Caco-2 (cell line): ENCODE data around the gene MAPK8IP3. TPM values are rescaled to one million over a fixed set of nuclear protein-coding genes. Genes with fewer than 3 reads are reported as not detected.

ENCODE experiments used
- BruUV-seq: library from RNA; stranded (reverse); fragments of 400-500 nt; replicated peaks from 2 replicates; lab custom pipeline; 2021; lab: Mats Ljungman, UMichigan
- CTCF ChIA-PET: fragments of 300-600 bp; sonication (Branson Sonifier 250); formaldehyde crosslinking; loops from one replicate; lab custom pipeline; 2022; ENCODE audit warnings: antibody characterized with exemption; lab: Charles Lee
- POLR2A ChIA-PET: fragments of 300-600 bp; sonication (Branson Sonifier 250); formaldehyde crosslinking; loops from one replicate; lab custom pipeline; 2022; ENCODE audit warnings: antibody characterized with exemption; lab: Charles Lee
- DNase-seq, 2 experiments: peaks; one replicate each; pipeline versions ENCODE4 v3.0.0 to v3.0.0-alpha.2; 2020 to 2022
- H3K27me3 ChIP-seq: replicated peaks from 2 replicates; pipeline ENCODE4 v1.6.0; 2011; ENCODE audit warnings: low read length; ENCODE audit not compliant: control insufficient read depth, insufficient read depth
- H3K36me3 ChIP-seq: 2 replicates; pipeline ENCODE4 v1.5.1; 2011; ENCODE audit warnings: low read length; ENCODE audit not compliant: control insufficient read depth, insufficient read depth
- H3K4me1 ChIP-seq: fragments of 250-450 bp; sonication (Bioruptor Pico); 2 replicates; pipeline ENCODE4 v1.5.1; 2020; ENCODE audit warnings: mild to moderate bottlenecking
- H3K4me3 ChIP-seq: 2 replicates; pipeline ENCODE4 v1.5.1; 2011; ENCODE audit warnings: low read depth, mild to moderate bottlenecking, control low read depth, low read length
- H3K9me3 ChIP-seq: fragments of 250-450 bp; sonication (Bioruptor Pico); 2 replicates; pipeline ENCODE4 v1.5.1; 2020; ENCODE audit warnings: mild to moderate bottlenecking, moderate library complexity
- H3K27ac Mint-ChIP-seq: one replicate; pipeline ENCODE4 v1.8.0; 2022; ENCODE audit warnings: mixed read lengths; ENCODE audit not compliant: unreplicated experiment
- H3K27me3 Mint-ChIP-seq: one replicate; pipeline ENCODE4 v1.8.0; 2022; ENCODE audit warnings: mixed read lengths; ENCODE audit not compliant: insufficient read depth, unreplicated experiment
- H3K36me3 Mint-ChIP-seq: one replicate; pipeline ENCODE4 v1.8.0; 2022; ENCODE audit warnings: mild to moderate bottlenecking, mixed read lengths; ENCODE audit not compliant: insufficient read depth, unreplicated experiment
- H3K4me1 Mint-ChIP-seq: one replicate; pipeline ENCODE4 v1.8.0; 2022; ENCODE audit warnings: low read depth, mixed read lengths; ENCODE audit not compliant: unreplicated experiment
- H3K4me3 Mint-ChIP-seq: one replicate; pipeline ENCODE4 v1.8.0; 2022; ENCODE audit warnings: mild to moderate bottlenecking, moderate library complexity, mixed read lengths; ENCODE audit not compliant: unreplicated experiment
- H3K9me3 Mint-ChIP-seq: one replicate; pipeline ENCODE4 v1.8.0; 2022; ENCODE audit warnings: mixed read lengths; ENCODE audit not compliant: unreplicated experiment
- CTCF ChIP-seq, 2 experiments: fragments of 200-600 bp in 1 of 2; IDR thresholded peaks; 1 replicate in 1 of 2; 2 replicates in 1 of 2; pipeline versions ENCODE4 v1.5.1 to v1.8.0; 2011 to 2022; ENCODE audit warnings: antibody characterized with exemption in 1 of 2, control low read depth in 1 of 2, inconsistent platforms in 1 of 2, low read depth in 1 of 2, low read length in 1 of 2, mild to moderate bottlenecking in 1 of 2, moderate library complexity in 1 of 2; ENCODE audit not compliant: insufficient read depth in 1 of 2, severe bottlenecking in 1 of 2, unreplicated experiment in 1 of 2
- intact Hi-C: fragments of 100-400 bp; cut with micrococcal nuclease; formaldehyde crosslinking; loops from one replicate; pipeline ENCODE4 v1.10.0; 2022; ENCODE audit not compliant: unreplicated experiment
- total RNA-seq: library from RNA; stranded (reverse); gene quantifications from 2 replicates; pipeline ENCODE4 v1.2.3, GENCODE V29; 2022

Gene MAPK8IP3
- total RNA-seq, 1 experiment from 2014 or later, result 60.5 TPM

- Histone ChIP-seq H3K4me1 (no peaks in the 10 kb centered on the region), H3K27me3 (no peaks in the 10 kb centered on the region), H3K4me3 (no peak overlapping the region), H3K9me3 (no peaks in the 10 kb centered on the region), H3K36me3 (no peaks in the 10 kb centered on the region)
- Mint-ChIP-seq H3K36me3 (peaks cover 22% of the 10 kb centered on the region), H3K9me3 (no peaks in the 10 kb centered on the region), H3K4me1 (no peaks in the 10 kb centered on the region), H3K27ac (no peak overlapping the region), H3K27me3 (no peaks in the 10 kb centered on the region), H3K4me3 (no peak overlapping the region)
- BruUV-seq, result no TSS peak
- intact Hi-C loops, result no loop called here
- DNase-seq, result peak in 1 of 2 experiments; percentile 36
- ChIA-PET POLR2A (interaction anchor here (0.6 kb wide), 1 partner anchor 9 kb away, joined by 4 read pairs; no protein-coding TSS in a partner anchor), CTCF (no interaction called here)
- TF ChIP-seq CTCF (IDR thresholded peaks at IDR 0.05; ENCODE audit: insufficient read depth in 1 of 2, low read depth in 1 of 2, low read length in 1 of 2, severe bottlenecking in 1 of 2, unreplicated experiment in 1 of 2), result peak in 1 of 2 experiments; percentile 55
Measured at GRCh38 chr16:1812732-1813163, 106.8 kb downstream of the MAPK8IP3 start.

- no peak overlapping the region for H3K4me3 Mint-ChIP-seq
- no peaks in the 10 kb centered on the region for H3K9me3 Mint-ChIP-seq
- intact Hi-C loops, result no loop called here
- no peaks in the 10 kb centered on the region for H3K27me3 Mint-ChIP-seq
- DNase-seq, result no peak
- H3K27me3 ChIP-seq, result no peaks in the 10 kb centered on the region
- CTCF ChIA-PET, result no interaction called here
- no TSS peak for BruUV-seq
- no peaks in the 10 kb centered on the region for H3K4me1 Mint-ChIP-seq
- no peaks in the 10 kb centered on the region for H3K36me3 ChIP-seq
- peaks cover 27% of the 10 kb centered on the region for H3K36me3 Mint-ChIP-seq
- TF ChIP-seq CTCF (IDR thresholded peaks at IDR 0.05; ENCODE audit: insufficient read depth in 1 of 2, low read depth in 1 of 2, low read length in 1 of 2, severe bottlenecking in 1 of 2, unreplicated experiment in 1 of 2), result no peak
- no peak overlapping the region for H3K4me3 ChIP-seq
- H3K4me1 ChIP-seq, result no peaks in the 10 kb centered on the region
- H3K27ac Mint-ChIP-seq, result no peak overlapping the region
- POLR2A ChIA-PET, result no interaction called here
- H3K9me3 ChIP-seq, result no peaks in the 10 kb centered on the region
Measured at GRCh38 chr16:1815461-1815860, 109.5 kb downstream of the MAPK8IP3 start.

GRCh38 chr16:1816396-1817275, 110.6 kb downstream of the MAPK8IP3 start:
- H3K4me3 Mint-ChIP-seq, result no peak overlapping the region
- Histone ChIP-seq H3K4me1 (no peaks in the 10 kb centered on the region), H3K9me3 (no peaks in the 10 kb centered on the region), H3K27me3 (no peaks in the 10 kb centered on the region), H3K36me3 (no peaks in the 10 kb centered on the region), H3K4me3 (no peak overlapping the region)
- BruUV-seq, result no TSS peak
- no peak overlapping the region for H3K27ac Mint-ChIP-seq
- H3K27me3 Mint-ChIP-seq, result no peaks in the 10 kb centered on the region
- peaks cover 27% of the 10 kb centered on the region for H3K36me3 Mint-ChIP-seq
- no peak for DNase-seq
- CTCF ChIA-PET, result no interaction called here
- no peaks in the 10 kb centered on the region for H3K9me3 Mint-ChIP-seq
- POLR2A ChIA-PET, result no interaction called here
- intact Hi-C loops, result no loop called here
- no peaks in the 10 kb centered on the region for H3K4me1 Mint-ChIP-seq
- no peak for TF ChIP-seq CTCF (IDR thresholded peaks at IDR 0.05; ENCODE audit: insufficient read depth in 1 of 2, low read depth in 1 of 2, low read length in 1 of 2, severe bottlenecking in 1 of 2, unreplicated experiment in 1 of 2)
